H1 (cell line): ENCODE results near the gene KDELR1.

Experiments
- CEBPB ChIP-seq: IDR thresholded peaks from 2 replicates; pipeline ENCODE4 v1.6.1; 2012; ENCODE audit warnings: low read depth, low read length
- CHD2 ChIP-seq: IDR thresholded peaks from 2 replicates; pipeline ENCODE4 v1.6.1; 2012; ENCODE audit warnings: low read length, improper control_type of control experiment
- CREB1 ChIP-seq: IDR thresholded peaks from 2 replicates; pipeline ENCODE4 v1.6.1; 2012; ENCODE audit warnings: inconsistent platforms
- EZH2 ChIP-seq: fragments of 200-600 bp; sonication (generic); IDR thresholded peaks from 2 replicates; pipeline ENCODE4 v1.7.1; 2012; ENCODE audit warnings: low read depth, mild to moderate bottlenecking, moderate library complexity, low read length, inconsistent platforms; ENCODE audit not compliant: severe bottlenecking
- FOSL1 ChIP-seq: IDR thresholded peaks from 2 replicates; pipeline ENCODE4 v1.6.1; 2011; ENCODE audit warnings: mild to moderate bottlenecking, low read depth, low read length, moderate library complexity; ENCODE audit not compliant: insufficient read depth
- HDAC2 ChIP-seq, 2 experiments: fragments of 300-600 bp in 1 of 2; sonication (generic) in 1 of 2; IDR thresholded peaks; 2 replicates each; pipeline ENCODE4 v1.6.1; 2011 to 2012; ENCODE audit warnings: low read depth in 2 of 2, low read length in 2 of 2, mild to moderate bottlenecking in 2 of 2, moderate library complexity in 2 of 2, borderline replicate concordance in 1 of 2, inconsistent platforms in 1 of 2
- JUND ChIP-seq: IDR thresholded peaks from 2 replicates; pipeline ENCODE4 v1.6.1; 2011; ENCODE audit warnings: mild to moderate bottlenecking, improper control_type of control experiment, low read length
- PHF8 ChIP-seq: fragments of 200-600 bp; sonication (generic); conservative IDR thresholded peaks from 2 replicates; pipeline ENCODE4 v1.7.1; 2012; ENCODE audit warnings: low read depth, mild to moderate bottlenecking, inconsistent platforms, low read length, moderate library complexity
- POLR2A ChIP-seq, 2 experiments: IDR thresholded peaks; 1 replicate in 1 of 2; 2 replicates in 1 of 2; pipeline ENCODE4 v1.6.1; 2011; ENCODE audit warnings: low read depth in 2 of 2, low read length in 2 of 2, mild to moderate bottlenecking in 2 of 2; ENCODE audit errors: control extremely low read depth in 1 of 2
- RBBP5 ChIP-seq: IDR thresholded peaks from 2 replicates; pipeline ENCODE4 v1.7.1; 2012; ENCODE audit warnings: low read depth, mild to moderate bottlenecking, inconsistent platforms, low read length, moderate library complexity, borderline replicate concordance
- SAP30 ChIP-seq: fragments of 300-600 bp; sonication (generic); IDR thresholded peaks from 2 replicates; pipeline ENCODE4 v1.7.1; 2012; ENCODE audit warnings: low read length, moderate library complexity, mild to moderate bottlenecking, inconsistent platforms; ENCODE audit not compliant: insufficient read depth, insufficient replicate concordance
- TF ChIP-seq, protein P1 (sequence below), 3 experiments: IDR thresholded peaks; 1 replicate in 2 of 3; 2 replicates in 1 of 3; pipeline versions ENCODE4 v1.5.1 to v1.6.1; 2011; ENCODE audit warnings: low read length in 3 of 3, mild to moderate bottlenecking in 3 of 3, inconsistent platforms in 2 of 3, low read depth in 1 of 3, moderate library complexity in 1 of 3; ENCODE audit not compliant: insufficient read depth in 1 of 3; ENCODE audit errors: control extremely low read depth in 1 of 3
- TF ChIP-seq, protein P2 (sequence below): IDR thresholded peaks from 2 replicates; pipeline ENCODE4 v1.6.1; 2012; ENCODE audit warnings: inconsistent platforms
- TF ChIP-seq, protein P3 (sequence below): IDR thresholded peaks from 2 replicates; pipeline ENCODE4 v1.6.1; 2011; ENCODE audit warnings: low read depth, mild to moderate bottlenecking, low read length; ENCODE audit not compliant: insufficient read depth

DNA sequence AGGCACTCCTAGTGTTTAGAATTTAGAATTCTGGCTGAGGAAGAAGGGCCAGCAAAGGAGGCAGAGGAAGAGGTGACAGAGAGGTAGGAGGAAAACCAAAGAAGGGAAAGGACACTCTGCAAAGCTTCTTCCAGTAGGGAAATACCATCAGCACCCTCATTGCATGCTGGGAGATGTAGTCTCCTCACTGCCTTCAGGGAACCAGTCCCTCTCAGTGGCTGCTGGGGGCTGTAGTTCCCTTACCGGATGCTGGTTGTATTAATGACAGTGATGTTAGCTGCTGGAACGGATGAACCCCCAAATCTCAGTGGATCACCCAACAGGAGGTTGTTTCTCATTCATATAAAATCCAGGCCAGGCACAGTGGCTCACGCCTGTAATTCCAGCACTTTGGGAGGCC lies 12.3 kb upstream of the KDELR1 start:
- TF ChIP-seq, protein P1, sequence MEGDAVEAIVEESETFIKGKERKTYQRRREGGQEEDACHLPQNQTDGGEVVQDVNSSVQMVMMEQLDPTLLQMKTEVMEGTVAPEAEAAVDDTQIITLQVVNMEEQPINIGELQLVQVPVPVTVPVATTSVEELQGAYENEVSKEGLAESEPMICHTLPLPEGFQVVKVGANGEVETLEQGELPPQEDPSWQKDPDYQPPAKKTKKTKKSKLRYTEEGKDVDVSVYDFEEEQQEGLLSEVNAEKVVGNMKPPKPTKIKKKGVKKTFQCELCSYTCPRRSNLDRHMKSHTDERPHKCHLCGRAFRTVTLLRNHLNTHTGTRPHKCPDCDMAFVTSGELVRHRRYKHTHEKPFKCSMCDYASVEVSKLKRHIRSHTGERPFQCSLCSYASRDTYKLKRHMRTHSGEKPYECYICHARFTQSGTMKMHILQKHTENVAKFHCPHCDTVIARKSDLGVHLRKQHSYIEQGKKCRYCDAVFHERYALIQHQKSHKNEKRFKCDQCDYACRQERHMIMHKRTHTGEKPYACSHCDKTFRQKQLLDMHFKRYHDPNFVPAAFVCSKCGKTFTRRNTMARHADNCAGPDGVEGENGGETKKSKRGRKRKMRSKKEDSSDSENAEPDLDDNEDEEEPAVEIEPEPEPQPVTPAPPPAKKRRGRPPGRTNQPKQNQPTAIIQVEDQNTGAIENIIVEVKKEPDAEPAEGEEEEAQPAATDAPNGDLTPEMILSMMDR (IDR thresholded peaks at IDR 0.05; ENCODE audit: control extremely low read depth in 1 of 3, insufficient read depth in 1 of 3, low read depth in 1 of 3, low read length in 3 of 3) = no peak
- TF ChIP-seq JUND (no peak), EZH2 (no peak), FOSL1 (no peak), CEBPB (no peak), POLR2A (IDR thresholded peaks at IDR 0.05; ENCODE audit: control extremely low read depth in 1 of 2, low read depth in 2 of 2, low read length in 2 of 2) (no peak), SAP30 (no peak), CHD2 (no peak), RBBP5 (no peak), HDAC2 (IDR thresholded peaks at IDR 0.05; ENCODE audit: borderline replicate concordance in 1 of 2, low read depth in 2 of 2, low read length in 2 of 2) (no peak), PHF8 (no peak), CREB1 (peak; percentile 64; the same call in 1 of the 2 replicates)
- TF ChIP-seq, protein P2, sequence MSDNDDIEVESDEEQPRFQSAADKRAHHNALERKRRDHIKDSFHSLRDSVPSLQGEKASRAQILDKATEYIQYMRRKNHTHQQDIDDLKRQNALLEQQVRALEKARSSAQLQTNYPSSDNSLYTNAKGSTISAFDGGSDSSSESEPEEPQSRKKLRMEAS = no peak
- TF ChIP-seq, protein P3, sequence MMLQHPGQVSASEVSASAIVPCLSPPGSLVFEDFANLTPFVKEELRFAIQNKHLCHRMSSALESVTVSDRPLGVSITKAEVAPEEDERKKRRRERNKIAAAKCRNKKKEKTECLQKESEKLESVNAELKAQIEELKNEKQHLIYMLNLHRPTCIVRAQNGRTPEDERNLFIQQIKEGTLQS = no peak
